Measurements from ENCODE around the gene IFI30.
"Not testable (repeated sequence)": the region's sequence is repeated elsewhere in the genome, so short reads cannot be mapped to it uniquely, and the experiment has no call there.

IFI30 gene

GRCh38 chr19:18152817-18153555 is 20.6 kb upstream of the IFI30 start, which contains the start of gene PIK3R2:
Gene PIK3R2 (plus strand): TSS chr19:18153163. CDS start chr19:18155880, 2,717 bp downstream.
- peak; percentile 100 for DNase-seq

GRCh38 chr19:18153556-18154134 is 20.0 kb upstream of the IFI30 start:
- no peak for DNase-seq

GRCh38 chr19:18155095-18156087 is 18.2 kb upstream of the IFI30 start:
- no peak for DNase-seq

- no peak for DNase-seq
Observed at GRCh38 chr19:18156268-18156667, 17.3 kb upstream of the IFI30 start.

- peak; percentile 76 for DNase-seq
Observed at GRCh38 chr19:18156841-18157464, 16.7 kb upstream of the IFI30 start.

- peak; percentile 77 for DNase-seq
Observed at GRCh38 chr19:18157465-18158063, 16.0 kb upstream of the IFI30 start.

- DNase-seq, result no peak
Observed at GRCh38 chr19:18158467-18158866, 15.1 kb upstream of the IFI30 start.

- DNase-seq, result not testable (repeated sequence)
Observed at GRCh38 chr19:18159059-18159616, 14.5 kb upstream of the IFI30 start.

GRCh38 chr19:18159810-18160209 is 13.8 kb upstream of the IFI30 start:
- no peak for DNase-seq

- no peak for DNase-seq
Observed at GRCh38 chr19:18160493-18160970, 13.1 kb upstream of the IFI30 start.

GRCh38 chr19:18160971-18161635 is 12.5 kb upstream of the IFI30 start:
- peak; percentile 85 for DNase-seq

GRCh38 chr19:18161636-18162002 is 12.0 kb upstream of the IFI30 start:
- no peak for DNase-seq

GRCh38 chr19:18164072-18164471 is 9.5 kb upstream of the IFI30 start:
- DNase-seq, result no peak

- DNase-seq, result no peak
Observed at GRCh38 chr19:18165794-18166544, 7.6 kb upstream of the IFI30 start.

- no peak for DNase-seq
Observed at GRCh38 chr19:18167011-18167410, 6.6 kb upstream of the IFI30 start.

- DNase-seq, result no peak
Observed at GRCh38 chr19:18167975-18168645, 5.5 kb upstream of the IFI30 start.

GRCh38 chr19:18168673-18169381 is 4.8 kb upstream of the IFI30 start:
- no peak for DNase-seq

- no peak for DNase-seq
Observed at GRCh38 chr19:18170714-18171255, 2.8 kb upstream of the IFI30 start.
